ENCODE measurements around the gene BMP8A. TPM values are rescaled to one million over a fixed set of nuclear protein-coding genes. Genes with fewer than 3 reads are reported as not detected.
"Not testable (repeated sequence)": the region's sequence is repeated elsewhere in the genome, so short reads cannot be mapped to it uniquely, and the experiment has no call there.

BMP8A gene
- total RNA-seq, 1 experiment from 2014 or later: not detected

DNA sequence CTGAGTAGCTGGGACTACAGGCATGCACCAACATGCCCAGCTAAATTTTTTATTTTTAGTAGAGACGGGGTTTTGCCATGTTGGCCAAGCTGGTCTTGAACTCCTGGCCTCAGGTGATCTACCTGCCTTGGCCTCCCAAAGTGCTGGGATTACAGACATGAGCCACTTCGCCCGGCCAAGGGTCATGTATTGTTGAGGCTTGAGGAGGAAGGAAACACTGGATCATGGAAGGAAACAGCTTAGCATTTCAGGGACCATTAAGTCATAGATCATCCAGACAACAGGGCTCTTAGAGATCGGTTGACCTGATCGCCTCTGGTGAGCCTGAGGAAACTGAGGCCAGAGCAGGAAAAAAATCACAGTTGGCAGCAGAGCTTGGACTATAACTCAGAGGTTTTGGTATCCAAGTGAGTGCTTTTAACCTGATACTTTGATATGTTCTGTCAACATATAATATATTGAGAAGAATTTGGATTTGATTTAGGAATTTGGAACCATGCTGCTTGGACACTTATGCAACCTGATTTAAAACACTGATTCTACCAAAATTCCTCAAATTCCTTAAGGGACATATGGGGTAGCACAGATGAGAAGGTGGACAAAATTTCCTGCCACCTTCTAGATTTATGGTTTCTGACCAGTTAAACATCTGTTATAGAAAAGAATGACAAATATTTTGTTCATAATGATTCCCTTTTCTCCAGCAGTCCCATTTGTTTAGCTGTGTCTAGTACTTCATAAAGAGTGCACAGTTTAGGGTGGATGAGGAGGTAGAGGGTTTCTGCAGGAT lies 13.1 kb upstream of the BMP8A start:
- in situ Hi-C loops (cut with HindIII; ENCODE audit: low sequenced_read_pairs): no loop called here
- DNase-seq (ENCODE audit: low spot score): no peak

DNA sequence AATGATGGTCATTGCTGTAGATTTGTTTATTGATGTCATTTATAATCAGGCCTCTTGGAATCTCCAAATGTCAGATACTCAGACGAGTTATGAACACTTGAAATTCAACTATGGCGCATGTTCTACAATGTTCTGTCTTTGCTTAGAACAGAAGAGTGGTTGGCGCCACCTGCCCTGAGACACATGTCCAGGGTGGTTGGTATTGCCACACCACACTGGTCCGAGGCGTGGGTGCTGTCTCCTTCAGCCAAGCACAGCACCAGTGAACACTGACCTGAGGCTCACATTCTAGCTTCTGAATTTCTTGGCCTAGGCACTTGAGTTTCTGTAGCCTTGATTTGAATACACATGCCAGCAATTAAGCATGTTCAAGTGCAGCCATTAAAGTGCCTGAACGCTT lies 10.1 kb upstream of the BMP8A start:
- no peak for DNase-seq (ENCODE audit: low spot score)
- in situ Hi-C loops (cut with HindIII; ENCODE audit: low sequenced_read_pairs): no loop called here

DNA sequence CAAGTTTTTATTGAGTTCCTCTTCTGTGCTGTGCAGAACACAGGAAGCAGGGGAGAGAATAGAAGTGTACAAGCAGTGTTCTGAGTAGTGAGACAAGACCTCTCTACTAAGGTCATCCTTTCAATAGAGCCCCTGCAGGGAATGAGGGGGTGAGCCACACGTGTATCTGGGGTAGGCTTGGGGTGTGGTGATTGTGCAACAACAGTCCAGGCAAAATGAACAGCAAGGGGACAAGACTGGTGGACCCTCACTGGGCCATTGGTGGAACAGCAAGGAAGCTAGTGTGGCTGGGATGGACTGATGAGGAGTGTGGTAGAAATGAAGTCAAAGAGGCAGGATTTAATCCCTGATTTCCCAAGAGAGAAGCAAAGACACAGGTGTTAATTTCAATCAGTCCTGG lies 8.2 kb upstream of the BMP8A start:
- DNase-seq (ENCODE audit: low spot score): no peak
- in situ Hi-C loops (cut with HindIII; ENCODE audit: low sequenced_read_pairs): no loop called here

DNA sequence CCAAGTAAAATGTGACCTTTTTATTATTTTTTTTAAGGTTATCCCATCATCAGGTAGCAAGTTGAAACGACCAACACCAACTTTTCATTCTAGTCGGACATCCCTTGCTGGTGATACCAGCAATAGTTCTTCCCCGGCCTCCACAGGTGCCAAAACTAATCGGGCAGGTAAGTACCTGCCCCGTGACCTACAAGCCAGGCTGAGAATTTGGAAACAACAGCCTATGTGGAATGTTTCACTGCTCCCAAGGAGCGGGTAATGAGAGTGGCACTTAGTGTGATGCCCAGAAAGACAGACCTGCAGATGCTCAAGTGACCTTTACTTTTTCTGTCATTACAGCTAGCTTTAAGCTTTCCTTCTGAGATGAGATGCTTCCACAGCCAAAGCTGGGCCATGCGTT lies 6.9 kb upstream of the BMP8A start:
- in situ Hi-C loops (cut with HindIII; ENCODE audit: low sequenced_read_pairs): no loop called here
- no peak for DNase-seq (ENCODE audit: low spot score)

DNA sequence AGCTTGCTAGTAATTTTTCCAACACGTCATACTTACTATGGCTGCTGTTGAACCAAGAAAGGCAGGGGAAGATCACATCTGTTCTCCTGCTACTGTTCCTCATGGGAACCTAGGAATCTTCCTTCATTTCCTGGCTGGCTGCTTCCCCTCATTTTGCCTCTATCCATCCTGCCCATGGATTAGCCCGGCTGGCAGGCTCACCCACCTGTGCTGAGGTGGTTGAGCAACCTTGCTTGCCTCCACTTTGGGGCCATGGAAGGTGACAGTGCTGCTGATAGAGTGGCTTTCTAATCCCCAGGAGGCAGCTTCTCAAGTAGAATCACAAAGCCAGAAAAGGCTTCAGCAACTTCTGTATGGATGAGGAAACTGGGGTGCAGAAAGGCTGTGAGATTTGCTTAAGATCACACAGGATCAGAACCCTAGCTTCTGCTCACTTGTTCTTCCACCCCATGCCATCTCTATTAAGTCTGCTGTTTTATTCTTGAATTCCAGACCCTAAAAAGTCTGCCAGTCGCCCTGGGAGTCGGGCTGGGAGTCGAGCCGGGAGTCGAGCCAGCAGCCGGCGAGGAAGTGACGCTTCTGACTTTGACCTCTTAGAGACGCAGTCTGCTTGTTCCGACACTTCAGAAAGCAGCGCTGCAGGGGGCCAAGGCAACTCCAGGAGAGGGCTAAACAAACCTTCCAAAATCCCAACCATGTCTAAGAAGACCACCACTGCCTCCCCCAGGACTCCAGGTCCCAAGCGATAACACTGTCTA lies 6.2 kb upstream of the BMP8A start:
- in situ Hi-C loops (cut with HindIII; ENCODE audit: low sequenced_read_pairs): no loop called here

DNA sequence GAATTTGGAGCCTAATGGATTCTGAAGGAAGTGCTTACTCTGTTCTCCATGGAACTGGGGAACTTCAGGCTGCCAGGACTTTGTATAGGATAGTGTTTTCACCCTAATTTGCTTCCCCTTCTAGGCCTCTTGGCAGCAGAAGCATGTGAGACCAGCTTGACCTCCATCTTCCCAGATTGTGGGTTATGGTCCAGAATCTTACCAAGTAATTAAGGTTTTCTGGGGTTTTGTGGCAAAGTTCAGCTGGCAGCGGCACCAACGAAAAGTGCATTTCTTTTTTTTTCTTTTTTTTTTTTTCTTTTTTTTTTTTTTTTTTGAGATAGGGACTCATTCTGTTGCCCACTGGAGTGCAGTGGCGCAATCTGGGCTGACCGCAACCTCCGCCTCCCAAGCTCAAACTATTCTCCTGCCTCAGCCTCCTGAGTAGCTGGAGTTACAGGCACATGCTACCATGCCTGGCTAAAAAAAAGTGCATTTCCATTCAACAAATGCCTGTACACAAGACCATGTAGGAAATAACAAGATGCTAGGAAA lies 3.4 kb upstream of the BMP8A start:
- DNase-seq (ENCODE audit: low spot score): no peak
- in situ Hi-C loops (cut with HindIII; ENCODE audit: low sequenced_read_pairs): no loop called here

More for the DNA sequence above, 6.2 kb upstream of the BMP8A start:
- no peak for DNase-seq (ENCODE audit: low spot score)

DNA sequence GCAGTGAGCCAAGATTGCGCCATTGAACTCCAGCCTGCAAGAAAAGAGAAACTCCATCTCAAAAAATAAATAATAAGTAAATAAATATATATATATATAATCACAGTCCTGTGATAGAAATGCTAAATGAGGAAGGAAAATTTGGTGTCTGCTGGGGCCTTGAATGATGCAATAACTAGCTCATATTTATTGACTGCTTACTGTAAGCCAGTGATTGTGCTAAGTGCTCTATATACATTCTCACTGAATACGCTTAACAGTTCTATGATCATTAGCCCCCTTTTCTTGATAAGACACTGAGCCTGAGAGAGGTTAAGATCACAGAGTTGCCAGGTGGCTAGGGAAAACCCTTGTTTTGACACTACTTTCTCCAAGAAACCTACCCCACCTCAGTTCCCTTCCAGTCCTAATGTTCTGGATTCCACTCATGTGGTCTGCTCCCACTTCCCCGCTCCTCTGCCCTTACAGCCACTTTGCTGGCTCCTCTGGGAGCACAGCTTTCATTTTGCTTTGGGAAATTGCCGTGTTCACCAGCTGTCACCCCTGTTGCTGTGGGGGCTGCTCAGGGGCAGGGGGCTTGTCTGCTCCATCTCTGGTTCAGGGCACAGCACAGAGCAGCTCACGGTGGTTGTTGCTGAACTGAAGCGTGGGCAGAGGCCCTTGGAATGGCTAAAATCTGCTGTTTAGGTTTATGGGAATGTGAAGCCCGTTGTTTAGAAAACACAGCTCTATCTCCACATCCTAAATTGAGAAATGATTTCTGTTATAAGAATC lies 2.5 kb upstream of the BMP8A start:
- in situ Hi-C loops (cut with HindIII; ENCODE audit: low sequenced_read_pairs): no loop called here
- no peak for DNase-seq (ENCODE audit: low spot score)

DNA sequence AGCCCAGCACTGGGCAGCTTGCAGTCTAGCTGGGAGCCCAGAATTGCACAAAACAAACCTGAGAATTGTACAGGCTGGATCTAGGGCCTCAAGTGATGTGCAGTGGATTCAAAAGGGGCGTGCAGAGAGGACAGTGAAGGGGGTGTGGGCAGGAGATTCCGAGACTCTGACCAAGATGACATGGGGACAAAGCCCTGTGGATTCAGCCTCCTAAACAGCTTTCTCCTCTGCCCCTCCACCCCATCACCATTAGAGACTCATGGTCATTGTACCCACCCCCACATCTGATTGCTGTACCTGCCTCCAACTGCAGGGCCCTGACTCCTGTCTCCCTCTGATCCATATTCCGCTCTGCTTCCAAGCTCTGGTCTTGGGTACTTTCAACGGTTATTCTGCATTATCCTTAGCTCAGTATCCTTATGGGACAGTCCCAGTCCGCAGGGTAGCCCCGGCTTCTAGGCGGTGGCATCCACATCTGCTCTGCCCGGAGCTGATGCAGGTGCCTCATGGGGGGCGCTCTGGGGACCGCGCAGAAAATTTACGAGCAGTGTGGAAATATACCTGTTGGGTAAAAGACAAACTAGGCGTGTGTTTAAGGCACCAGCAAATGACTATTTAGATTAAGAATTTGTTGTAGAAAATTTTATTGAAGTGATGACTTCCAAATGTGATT lies 1.7 kb upstream of the BMP8A start:
- in situ Hi-C loops (cut with HindIII; ENCODE audit: low sequenced_read_pairs): no loop called here

DNA sequence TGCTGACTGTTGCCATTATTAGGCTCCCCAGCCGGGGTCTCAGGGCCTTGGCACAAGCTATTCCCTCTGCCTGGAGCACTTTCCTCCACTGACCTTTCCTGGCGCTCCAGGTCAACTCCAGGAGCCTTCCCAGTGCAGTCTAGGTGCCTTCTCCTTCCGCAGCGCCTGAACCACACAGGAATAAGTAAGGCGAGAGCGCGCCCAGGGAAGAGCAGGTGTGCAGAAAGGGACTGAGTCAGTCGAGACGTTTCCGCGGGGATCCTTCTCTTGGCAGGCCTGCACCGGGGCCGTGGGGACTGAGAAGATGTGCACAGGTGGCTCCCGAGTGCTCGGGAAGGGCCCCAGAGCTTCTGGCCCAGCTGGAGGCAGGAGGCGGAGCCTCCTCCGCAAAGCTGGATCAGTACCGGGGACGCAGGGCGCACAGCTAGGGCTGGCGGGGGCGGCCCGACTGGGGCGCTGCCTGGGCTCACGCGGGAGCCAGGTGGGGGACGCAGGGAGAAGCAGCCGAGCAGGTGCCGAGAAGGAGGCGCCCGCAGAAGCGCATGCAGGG lies 765 bp upstream of the BMP8A start:
- in situ Hi-C loops (cut with HindIII; ENCODE audit: low sequenced_read_pairs): no loop called here
- peak; percentile 32 for DNase-seq (ENCODE audit: low spot score)

More for the DNA sequence above, 1.7 kb upstream of the BMP8A start:
- no peak for DNase-seq (ENCODE audit: low spot score)

DNA sequence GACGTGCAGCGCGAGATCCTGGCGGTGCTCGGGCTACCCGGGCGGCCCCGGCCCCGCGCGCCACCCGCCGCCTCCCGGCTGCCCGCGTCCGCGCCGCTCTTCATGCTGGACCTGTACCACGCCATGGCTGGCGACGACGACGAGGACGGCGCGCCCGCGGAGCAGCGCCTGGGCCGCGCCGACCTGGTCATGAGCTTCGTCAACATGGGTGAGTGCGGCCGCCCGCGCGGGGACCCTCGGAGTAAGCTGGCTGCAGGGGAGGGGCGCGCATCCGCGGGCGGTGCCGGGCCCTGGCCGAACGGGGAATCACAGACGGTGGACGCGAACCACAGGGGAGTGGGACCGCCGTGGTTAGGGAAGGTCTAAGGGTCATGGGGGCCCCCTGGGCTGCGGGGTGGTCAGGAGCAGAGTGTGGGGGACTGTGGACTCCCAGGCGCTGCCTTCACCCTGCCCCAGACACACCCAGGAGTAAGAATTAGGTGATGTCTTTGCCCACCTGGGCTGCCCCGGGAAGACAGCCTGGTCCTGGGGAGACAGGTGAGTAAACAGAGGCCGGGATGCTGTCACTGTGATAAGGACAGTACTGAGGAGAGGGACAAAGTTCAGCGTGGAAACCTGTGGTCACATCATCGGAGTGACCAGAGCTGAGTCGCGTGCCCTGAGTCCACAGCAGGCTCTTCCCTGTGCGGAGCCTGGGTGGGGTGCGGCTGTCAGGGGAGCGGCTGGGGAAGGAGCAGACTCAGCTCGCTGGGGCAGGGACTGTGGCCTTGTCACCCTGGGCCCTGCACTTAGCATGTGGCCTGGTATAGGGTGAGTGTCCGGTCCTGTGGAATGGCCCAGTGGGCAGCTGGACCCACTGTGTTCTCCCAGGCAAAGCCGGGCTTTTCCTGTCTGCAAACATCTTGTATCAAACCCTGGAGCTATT lies 944 bp downstream of the BMP8A start:
- DNase-seq (ENCODE audit: low spot score); in situ Hi-C loops (cut with HindIII; ENCODE audit: low sequenced_read_pairs): not testable (repeated sequence)

DNA sequence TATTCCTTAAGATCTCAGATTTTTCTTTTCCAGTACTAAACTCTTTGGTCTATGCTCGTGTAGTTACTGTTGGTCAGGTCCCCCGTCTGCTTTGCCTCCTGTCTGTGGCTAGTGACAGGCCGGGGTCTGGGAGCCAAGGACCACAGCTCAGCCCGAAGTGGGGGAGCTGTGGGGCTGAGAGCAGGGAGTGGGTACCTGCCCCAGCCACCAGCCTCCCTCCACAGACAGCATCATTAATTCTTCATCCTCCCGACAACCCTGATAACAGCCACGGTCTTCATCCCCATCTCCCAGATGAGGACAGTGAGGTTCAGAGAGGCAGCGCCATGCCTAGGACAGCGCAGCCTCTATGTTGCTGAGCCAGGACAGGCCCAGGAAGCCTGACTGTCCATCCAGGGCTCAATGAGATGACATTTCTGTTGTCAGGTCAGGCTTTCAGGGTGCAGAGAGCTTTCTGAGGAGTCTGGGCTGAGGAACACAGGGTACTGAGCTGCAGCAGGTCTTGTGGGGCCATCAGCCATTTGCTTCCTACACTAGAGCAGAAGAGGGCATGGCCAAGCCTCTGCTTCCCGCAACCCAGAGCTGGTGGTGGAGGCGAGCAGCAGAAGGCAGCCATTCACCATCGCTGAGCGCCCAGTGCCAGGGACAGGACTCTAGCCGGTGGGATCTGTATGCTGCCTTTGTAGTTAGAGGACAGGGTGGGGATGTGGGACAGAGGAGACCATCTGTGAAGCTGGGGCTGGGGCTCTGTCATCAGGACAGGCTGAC lies 1.8 kb downstream of the BMP8A start:
- DNase-seq (ENCODE audit: low spot score); in situ Hi-C loops (cut with HindIII; ENCODE audit: low sequenced_read_pairs): not testable (repeated sequence)

DNA sequence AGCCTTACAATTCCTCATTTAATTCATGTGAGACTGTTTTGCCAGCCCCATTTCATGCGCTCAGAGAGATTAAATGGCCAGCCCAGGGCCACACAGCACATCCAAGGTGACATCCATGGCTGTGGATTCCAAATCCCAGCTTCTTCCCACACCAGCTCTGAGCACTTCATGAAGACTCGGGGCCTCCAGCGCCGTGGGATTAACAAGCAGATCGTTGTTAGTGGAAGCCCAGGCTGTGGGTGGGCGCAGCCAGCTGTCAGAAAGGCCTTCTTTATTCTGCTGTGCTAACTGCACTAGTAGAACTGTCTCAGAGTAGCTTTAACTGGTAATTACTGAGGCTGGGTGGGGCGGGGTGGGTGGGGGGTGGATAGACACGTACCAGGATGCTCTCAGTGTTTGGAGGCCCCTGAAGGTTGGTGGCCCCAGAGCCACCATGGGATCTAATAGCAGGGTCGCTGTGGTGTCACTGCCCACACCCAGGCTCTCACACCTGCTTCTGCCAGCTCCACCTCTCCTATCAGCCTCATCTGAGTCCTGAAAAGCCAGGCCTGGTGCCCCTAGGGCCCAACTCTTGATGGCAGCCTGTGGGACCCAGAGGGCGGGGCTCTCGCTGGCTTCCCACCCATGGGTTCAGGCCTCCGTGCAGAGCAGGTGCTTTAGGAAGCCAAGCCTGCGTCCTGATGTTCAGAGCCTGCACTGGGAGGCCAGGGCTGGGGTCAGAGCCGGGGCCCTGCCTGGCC lies 3.4 kb downstream of the BMP8A start:
- in situ Hi-C loops (cut with HindIII; ENCODE audit: low sequenced_read_pairs): no loop called here

DNA sequence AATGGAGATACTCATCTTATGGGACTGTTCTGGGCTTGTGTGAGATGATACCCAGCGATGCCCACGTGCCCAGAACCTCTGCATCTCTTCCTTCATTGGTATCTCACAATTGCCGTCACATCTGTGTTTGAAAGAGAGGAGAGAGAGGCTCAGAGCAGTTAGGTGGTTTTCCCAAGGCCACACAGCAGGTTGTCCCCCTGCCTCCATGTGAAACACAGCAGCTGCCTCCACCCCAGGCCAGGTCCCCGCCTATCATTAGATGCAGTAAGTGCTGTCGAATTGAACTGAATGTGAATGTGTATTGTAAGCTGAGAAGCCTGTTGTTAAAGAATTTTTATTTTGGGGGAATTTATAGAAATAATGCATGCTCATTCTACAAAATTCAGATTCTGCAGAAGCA lies 5.1 kb downstream of the BMP8A start:
- in situ Hi-C loops (cut with HindIII; ENCODE audit: low sequenced_read_pairs); DNase-seq (ENCODE audit: low spot score): not testable (repeated sequence)

More for the DNA sequence above, 3.4 kb downstream of the BMP8A start:
- DNase-seq (ENCODE audit: low spot score): no peak

DNA sequence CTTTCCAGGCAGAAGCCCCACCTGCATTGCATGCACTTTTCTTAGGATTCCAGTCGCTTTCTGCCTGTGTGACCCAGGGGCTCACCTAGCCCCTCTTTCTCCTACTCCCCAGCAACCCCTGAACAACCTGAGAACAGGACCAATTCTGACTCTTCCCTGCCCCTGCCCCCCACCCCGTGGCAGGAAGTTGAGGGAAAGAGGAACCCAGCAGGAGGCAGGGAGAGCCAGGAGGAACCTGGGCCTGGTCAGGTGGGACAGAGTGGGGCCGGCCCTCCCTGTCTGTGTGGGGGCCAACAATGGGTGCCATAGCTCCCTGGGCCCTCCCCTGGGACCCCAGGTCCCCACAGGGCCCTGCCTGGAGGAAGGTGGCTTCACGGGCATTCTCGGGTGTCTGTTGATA lies 6.1 kb downstream of the BMP8A start:
- in situ Hi-C loops (cut with HindIII; ENCODE audit: low sequenced_read_pairs): no loop called here
- no peak for DNase-seq (ENCODE audit: low spot score)

DNA sequence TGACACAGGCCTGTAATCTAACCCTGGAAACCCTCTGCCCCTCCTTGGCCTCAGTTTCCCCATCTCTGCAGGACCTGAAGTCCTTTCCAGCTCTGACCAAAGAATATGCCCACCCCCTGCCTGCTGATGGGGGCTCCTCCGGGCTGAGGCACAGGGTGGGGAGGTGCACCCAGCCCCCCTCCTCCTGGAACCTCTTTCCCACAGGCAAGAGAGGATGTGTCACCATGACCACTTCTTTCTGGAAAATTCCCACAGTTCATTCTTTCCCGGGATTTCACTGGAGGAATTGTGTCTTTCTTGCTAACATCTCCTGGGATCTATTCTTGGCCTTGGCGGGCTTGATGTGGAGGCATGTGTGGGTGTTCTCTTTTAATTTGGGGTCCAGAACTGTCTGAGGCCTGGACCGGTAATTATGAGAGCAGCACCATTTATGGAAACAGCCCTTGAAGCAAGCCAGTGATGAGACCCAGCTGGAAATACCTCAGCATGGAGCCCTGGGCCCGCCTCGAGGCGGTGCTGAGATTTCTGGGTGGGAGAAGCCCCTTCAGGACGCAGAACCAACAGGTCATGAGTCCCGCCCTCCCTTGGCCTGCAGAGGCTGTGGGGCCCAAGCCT lies 6.8 kb downstream of the BMP8A start:
- DNase-seq (ENCODE audit: low spot score); in situ Hi-C loops (cut with HindIII; ENCODE audit: low sequenced_read_pairs): not testable (repeated sequence)

DNA sequence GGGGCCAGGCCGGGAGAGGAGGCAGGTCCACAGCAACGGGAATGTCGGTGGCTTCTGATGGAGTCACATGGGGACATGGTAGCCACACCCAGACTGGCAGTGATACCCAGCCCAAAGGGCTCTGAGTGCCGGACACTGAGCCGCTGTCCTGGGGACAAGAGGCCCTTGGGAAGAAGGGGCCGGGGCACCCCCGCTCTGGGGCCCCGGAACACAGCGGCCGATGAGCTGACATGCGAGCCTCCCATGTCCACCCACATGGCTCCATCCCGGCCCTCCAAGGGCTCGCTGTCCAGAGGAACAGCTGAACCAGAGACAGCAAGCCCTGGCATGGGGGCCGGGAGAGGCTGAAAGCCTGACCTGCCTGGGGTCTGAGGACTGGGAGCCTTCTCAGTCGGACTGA lies 7.4 kb downstream of the BMP8A start:
- DNase-seq (ENCODE audit: low spot score); in situ Hi-C loops (cut with HindIII; ENCODE audit: low sequenced_read_pairs): not testable (repeated sequence)
